ENCODE measurements around the gene SGTA. TPM values are rescaled to one million over a fixed set of nuclear protein-coding genes. Genes with fewer than 3 reads are reported as not detected.

SGTA gene
- total RNA-seq, 1 experiment from 2014 or later, result 109 TPM

- POLR2A ChIA-PET, result interaction anchor here (0.9 kb wide), 2 partner anchors 16 to 338 kb away, joined by 3 to 4 read pairs; partner anchors contain the start of gene SLC39A3
These were observed 59.7 kb downstream of the SGTA start for GRCh38 chr19:2723345-2723715.

GRCh38 chr19:2722541-2723344 lies 60.3 kb downstream of the SGTA start:
- Histone ChIP-seq H3K27me3 (ENCODE audit: insufficient read depth, low read length) (no peaks in the 10 kb centered on the region), H3K79me2 (ENCODE audit: insufficient read depth, low read length) (peaks cover 11% of the 10 kb centered on the region; the same call in 1 of the 2 replicates), H3K27ac (ENCODE audit: low read depth, low read length) (peak overlapping the region; percentile 57; the same call in 1 of the 2 replicates), H3K9me2 (ENCODE audit: insufficient read depth) (no peaks in the 10 kb centered on the region), H4K20me1 (ENCODE audit: insufficient read depth) (no peaks in the 10 kb centered on the region), H3K9ac (ENCODE audit: low read length) (peak overlapping the region; percentile 59), H3K4me2 (ENCODE audit: low read length) (peak overlapping the region; percentile 81), H3K4me3 (replicated peaks in 1 of 2; ENCODE audit: low read depth in 1 of 2, low read length in 2 of 2) (peak overlapping the region in 1 of 2 experiments; percentile 29; a peak in 2 of 4 replicates), H3K4me1 (ENCODE audit: control insufficient read depth in 1 of 2, insufficient read depth in 2 of 2, low read length in 2 of 2) (peaks cover 21 to 41% of the 10 kb centered on the region in 2 experiments), H2AFZ (ENCODE audit: low read depth, low read length, poor library complexity, severe bottlenecking) (no peak overlapping the region), H3K9me3 (ENCODE audit: control insufficient read depth in 1 of 2, insufficient read depth in 1 of 2, low read depth in 1 of 2, low read length in 2 of 2) (no peaks in the 10 kb centered on the region), H3K36me3 (ENCODE audit: control insufficient read depth in 1 of 2, insufficient read depth in 2 of 2, low read length in 2 of 2) (no peaks in the 10 kb centered on the region)
- POLR2A ChIA-PET, result interaction anchor here (0.9 kb wide), 2 partner anchors 17 to 338 kb away, joined by 3 to 4 read pairs; partner anchors contain the start of gene SLC39A3
- RAD21 ChIA-PET (ENCODE audit: low non-redundant PET in 1 of 2, low total read pairs in 2 of 2, uncharacterized antibody in 2 of 2, unreplicated experiment in 2 of 2), result no interaction called here
- CTCF ChIA-PET, result interaction anchor here (0.6 kb wide), 1 partner anchor 29 kb away, joined by 3 read pairs; no protein-coding TSS in a partner anchor
- ATAC-seq (peak; percentile 81), DNase-seq (ENCODE audit: low read depth, low spot score) (no peak)
- no TSS peak for BruUV-seq (replicated peaks)
- intact Hi-C loops (cut with micrococcal nuclease), result no loop called here
- TF ChIP-seq CBX3 (IDR thresholded peaks at IDR 0.05; ENCODE audit: low read depth) (no peak), TCF7L2 (IDR thresholded peaks at IDR 0.05; ENCODE audit: borderline replicate concordance, extremely low read depth, insufficient read depth, insufficient read length) (peak; percentile 8), RAD21 (IDR thresholded peaks at IDR 0.05; ENCODE audit: low read depth) (no peak), EGR1 (IDR thresholded peaks at IDR 0.05; ENCODE audit: low read depth) (peak; percentile 78), YY1 (IDR thresholded peaks at IDR 0.05; ENCODE audit: extremely low read depth, insufficient replicate concordance, low read depth, low read length) (no peak), SRF (IDR thresholded peaks at IDR 0.05; ENCODE audit: low read depth) (no peak), ZFX (IDR thresholded peaks at IDR 0.05) (peak; percentile 32; the same call in 1 of the 2 replicates), ZNF274 (IDR thresholded peaks at IDR 0.05; ENCODE audit: low read depth, low read length) (no peak), POLR2AphosphoS5 (IDR thresholded peaks at IDR 0.05; ENCODE audit: low read depth, low read length) (peak; percentile 52; the same call in 1 of the 2 replicates)
- TF ChIP-seq, protein P1, sequence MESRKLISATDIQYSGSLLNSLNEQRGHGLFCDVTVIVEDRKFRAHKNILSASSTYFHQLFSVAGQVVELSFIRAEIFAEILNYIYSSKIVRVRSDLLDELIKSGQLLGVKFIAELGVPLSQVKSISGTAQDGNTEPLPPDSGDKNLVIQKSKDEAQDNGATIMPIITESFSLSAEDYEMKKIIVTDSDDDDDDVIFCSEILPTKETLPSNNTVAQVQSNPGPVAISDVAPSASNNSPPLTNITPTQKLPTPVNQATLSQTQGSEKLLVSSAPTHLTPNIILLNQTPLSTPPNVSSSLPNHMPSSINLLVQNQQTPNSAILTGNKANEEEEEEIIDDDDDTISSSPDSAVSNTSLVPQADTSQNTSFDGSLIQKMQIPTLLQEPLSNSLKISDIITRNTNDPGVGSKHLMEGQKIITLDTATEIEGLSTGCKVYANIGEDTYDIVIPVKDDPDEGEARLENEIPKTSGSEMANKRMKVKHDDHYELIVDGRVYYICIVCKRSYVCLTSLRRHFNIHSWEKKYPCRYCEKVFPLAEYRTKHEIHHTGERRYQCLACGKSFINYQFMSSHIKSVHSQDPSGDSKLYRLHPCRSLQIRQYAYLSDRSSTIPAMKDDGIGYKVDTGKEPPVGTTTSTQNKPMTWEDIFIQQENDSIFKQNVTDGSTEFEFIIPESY (IDR thresholded peaks at IDR 0.05; ENCODE audit: extremely low read depth, insufficient replicate concordance, low read length), result no peak
- TF ChIP-seq, protein P2, sequence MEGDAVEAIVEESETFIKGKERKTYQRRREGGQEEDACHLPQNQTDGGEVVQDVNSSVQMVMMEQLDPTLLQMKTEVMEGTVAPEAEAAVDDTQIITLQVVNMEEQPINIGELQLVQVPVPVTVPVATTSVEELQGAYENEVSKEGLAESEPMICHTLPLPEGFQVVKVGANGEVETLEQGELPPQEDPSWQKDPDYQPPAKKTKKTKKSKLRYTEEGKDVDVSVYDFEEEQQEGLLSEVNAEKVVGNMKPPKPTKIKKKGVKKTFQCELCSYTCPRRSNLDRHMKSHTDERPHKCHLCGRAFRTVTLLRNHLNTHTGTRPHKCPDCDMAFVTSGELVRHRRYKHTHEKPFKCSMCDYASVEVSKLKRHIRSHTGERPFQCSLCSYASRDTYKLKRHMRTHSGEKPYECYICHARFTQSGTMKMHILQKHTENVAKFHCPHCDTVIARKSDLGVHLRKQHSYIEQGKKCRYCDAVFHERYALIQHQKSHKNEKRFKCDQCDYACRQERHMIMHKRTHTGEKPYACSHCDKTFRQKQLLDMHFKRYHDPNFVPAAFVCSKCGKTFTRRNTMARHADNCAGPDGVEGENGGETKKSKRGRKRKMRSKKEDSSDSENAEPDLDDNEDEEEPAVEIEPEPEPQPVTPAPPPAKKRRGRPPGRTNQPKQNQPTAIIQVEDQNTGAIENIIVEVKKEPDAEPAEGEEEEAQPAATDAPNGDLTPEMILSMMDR (IDR thresholded peaks at IDR 0.05 in 2 of 3, conservative IDR thresholded peaks at IDR 0.05 in 1 of 3; ENCODE audit: borderline replicate concordance in 1 of 3, insufficient read depth in 1 of 3, low read depth in 2 of 3, low read length in 2 of 3), result no peak
- TF ChIP-seq, protein P3, sequence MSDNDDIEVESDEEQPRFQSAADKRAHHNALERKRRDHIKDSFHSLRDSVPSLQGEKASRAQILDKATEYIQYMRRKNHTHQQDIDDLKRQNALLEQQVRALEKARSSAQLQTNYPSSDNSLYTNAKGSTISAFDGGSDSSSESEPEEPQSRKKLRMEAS (IDR thresholded peaks at IDR 0.05), result peak; percentile 94

More at GRCh38 chr19:2723345-2723715, 59.7 kb downstream of the SGTA start:
- Histone ChIP-seq H3K27me3 (ENCODE audit: insufficient read depth, low read length) (no peaks in the 10 kb centered on the region), H3K4me3 (replicated peaks in 1 of 2; ENCODE audit: low read depth in 1 of 2, low read length in 2 of 2) (peak overlapping the region in 1 of 2 experiments; percentile 29; a peak in 1 of 4 replicates), H4K20me1 (ENCODE audit: insufficient read depth) (no peaks in the 10 kb centered on the region), H3K9ac (ENCODE audit: low read length) (peak overlapping the region; percentile 41), H3K79me2 (ENCODE audit: insufficient read depth, low read length) (peaks cover 11% of the 10 kb centered on the region; the same call in 1 of the 2 replicates), H2AFZ (ENCODE audit: low read depth, low read length, poor library complexity, severe bottlenecking) (no peak overlapping the region), H3K9me2 (ENCODE audit: insufficient read depth) (no peaks in the 10 kb centered on the region), H3K27ac (ENCODE audit: low read depth, low read length) (peak overlapping the region; percentile 53; the same call in 1 of the 2 replicates), H3K4me1 (ENCODE audit: control insufficient read depth in 1 of 2, insufficient read depth in 2 of 2, low read length in 2 of 2) (peaks cover 21 to 41% of the 10 kb centered on the region in 2 experiments), H3K4me2 (ENCODE audit: low read length) (peak overlapping the region; percentile 81), H3K9me3 (ENCODE audit: control insufficient read depth in 1 of 2, insufficient read depth in 1 of 2, low read depth in 1 of 2, low read length in 2 of 2) (no peaks in the 10 kb centered on the region), H3K36me3 (ENCODE audit: control insufficient read depth in 1 of 2, insufficient read depth in 2 of 2, low read length in 2 of 2) (no peaks in the 10 kb centered on the region)
- ATAC-seq (no peak), DNase-seq (ENCODE audit: low read depth, low spot score) (no peak)
- TF ChIP-seq CBX3 (IDR thresholded peaks at IDR 0.05; ENCODE audit: low read depth) (no peak), ZFX (IDR thresholded peaks at IDR 0.05) (0 out of 2 replicates have a peak, but pooled peaks have one; percentile 2), JUND (IDR thresholded peaks at IDR 0.05) (no peak), YY1 (IDR thresholded peaks at IDR 0.05; ENCODE audit: extremely low read depth, insufficient replicate concordance, low read depth, low read length) (no peak)
- CTCF ChIA-PET, result interaction anchor here (0.6 kb wide), 1 partner anchor 30 kb away, joined by 3 read pairs; no protein-coding TSS in a partner anchor
- no TSS peak for BruUV-seq (replicated peaks)
- intact Hi-C loops (cut with micrococcal nuclease), result no loop called here
- RAD21 ChIA-PET (ENCODE audit: low non-redundant PET in 1 of 2, low total read pairs in 2 of 2, uncharacterized antibody in 2 of 2, unreplicated experiment in 2 of 2), result no interaction called here

Measured in HCT116 (cell line).